ENCODE data around the gene MID1. TPM values are rescaled to one million over a fixed set of nuclear protein-coding genes. Genes with fewer than 3 reads are reported as not detected.

The MID1 gene
- total and polyA plus RNA-seq, 4 donors = 4.3 to 25.8 (median 12.9) TPM

DNA sequence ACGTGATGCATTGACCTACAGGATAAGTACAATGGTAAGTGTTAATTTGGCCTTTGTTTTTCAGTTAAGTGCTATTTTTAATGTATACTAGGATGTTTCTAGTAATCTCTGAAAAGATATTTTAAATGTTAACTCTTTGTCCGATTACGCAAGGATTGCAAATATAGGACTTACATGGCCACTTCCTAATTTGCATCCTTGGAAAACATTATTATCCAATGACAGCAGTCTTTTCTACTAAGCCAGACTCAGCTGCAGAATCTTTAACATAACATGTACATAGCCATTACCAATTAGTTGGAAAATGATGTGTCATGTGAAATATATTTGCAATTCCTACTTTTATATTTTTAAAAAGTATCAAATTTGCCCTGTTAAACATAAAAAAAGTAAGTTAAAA lies 124.7 kb downstream of the MID1 start:
- Histone ChIP-seq H3K27ac (ENCODE audit: low read depth in 1 of 2, low read length in 1 of 2) (no peak overlapping the region), H3K9me3 (ENCODE audit: control insufficient read depth in 4 of 4, insufficient read depth in 3 of 4, low read length in 3 of 4) (no peaks in the 10 kb centered on the region), H3K27me3 (ENCODE audit: control insufficient read depth in 3 of 3, insufficient read depth in 3 of 3, low read length in 2 of 3) (peaks cover 0 to 26% (median 0%) of the 10 kb centered on the region in 3 donors), H3K4me1 (ENCODE audit: control insufficient read depth in 5 of 5, insufficient read depth in 5 of 5, low read length in 5 of 5) (no peaks in the 10 kb centered on the region), H3K9ac (ENCODE audit: insufficient read depth in 1 of 2, low read length in 2 of 2) (no peak overlapping the region), H3K4me3 (no peak overlapping the region), H3K36me3 (ENCODE audit: control insufficient read depth in 4 of 4, insufficient read depth in 4 of 4, low read length in 4 of 4) (peaks cover 0 to 3% (median 0%) of the 10 kb centered on the region in 4 donors)
- DNase-seq (no peak), ATAC-seq (ENCODE audit: insufficient read depth, low FRiP score) (no peak)
- TF ChIP-seq, protein P1, sequence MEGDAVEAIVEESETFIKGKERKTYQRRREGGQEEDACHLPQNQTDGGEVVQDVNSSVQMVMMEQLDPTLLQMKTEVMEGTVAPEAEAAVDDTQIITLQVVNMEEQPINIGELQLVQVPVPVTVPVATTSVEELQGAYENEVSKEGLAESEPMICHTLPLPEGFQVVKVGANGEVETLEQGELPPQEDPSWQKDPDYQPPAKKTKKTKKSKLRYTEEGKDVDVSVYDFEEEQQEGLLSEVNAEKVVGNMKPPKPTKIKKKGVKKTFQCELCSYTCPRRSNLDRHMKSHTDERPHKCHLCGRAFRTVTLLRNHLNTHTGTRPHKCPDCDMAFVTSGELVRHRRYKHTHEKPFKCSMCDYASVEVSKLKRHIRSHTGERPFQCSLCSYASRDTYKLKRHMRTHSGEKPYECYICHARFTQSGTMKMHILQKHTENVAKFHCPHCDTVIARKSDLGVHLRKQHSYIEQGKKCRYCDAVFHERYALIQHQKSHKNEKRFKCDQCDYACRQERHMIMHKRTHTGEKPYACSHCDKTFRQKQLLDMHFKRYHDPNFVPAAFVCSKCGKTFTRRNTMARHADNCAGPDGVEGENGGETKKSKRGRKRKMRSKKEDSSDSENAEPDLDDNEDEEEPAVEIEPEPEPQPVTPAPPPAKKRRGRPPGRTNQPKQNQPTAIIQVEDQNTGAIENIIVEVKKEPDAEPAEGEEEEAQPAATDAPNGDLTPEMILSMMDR (IDR thresholded peaks at IDR 0.05; ENCODE audit: control extremely low read depth, extremely low read depth) = no peak
- WGBS, 2 donors = 88 to 93% methylated on average over 3 of the region's 3 CpGs

DNA sequence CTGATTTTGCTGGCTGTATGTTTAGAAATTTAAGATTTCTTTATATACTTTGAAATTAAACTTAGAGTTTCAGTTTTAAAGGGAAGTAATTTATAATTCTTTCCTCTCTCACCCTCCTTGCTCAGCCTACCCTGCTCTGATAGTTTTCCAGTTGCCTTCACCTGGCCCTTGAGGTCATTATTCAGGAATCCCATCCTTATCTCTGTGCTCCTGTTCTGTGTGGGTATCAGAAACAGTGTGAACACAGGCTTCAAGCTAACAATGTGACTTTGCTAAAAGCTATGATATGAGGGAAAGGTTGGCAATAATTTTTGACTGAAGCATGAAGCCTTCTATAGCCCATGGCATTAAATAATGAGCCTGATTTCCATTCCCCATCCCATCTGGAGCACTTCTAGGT lies 128.1 kb downstream of the MID1 start:
- Histone ChIP-seq H3K27me3 (ENCODE audit: control insufficient read depth in 3 of 3, insufficient read depth in 3 of 3, low read length in 2 of 3) (peaks cover 0 to 28% (median 0%) of the 10 kb centered on the region in 3 donors), H3K4me3 (no peak overlapping the region), H3K9me3 (ENCODE audit: control insufficient read depth in 4 of 4, insufficient read depth in 3 of 4, low read length in 3 of 4) (no peaks in the 10 kb centered on the region), H3K36me3 (ENCODE audit: control insufficient read depth in 4 of 4, insufficient read depth in 4 of 4, low read length in 4 of 4) (peaks cover 0 to 3% (median 0%) of the 10 kb centered on the region in 4 donors), H3K9ac (ENCODE audit: insufficient read depth in 1 of 2, low read length in 2 of 2) (no peak overlapping the region), H3K27ac (ENCODE audit: low read depth in 1 of 2, low read length in 1 of 2) (no peak overlapping the region), H3K4me1 (ENCODE audit: control insufficient read depth in 5 of 5, insufficient read depth in 5 of 5, low read length in 5 of 5) (no peaks in the 10 kb centered on the region)
- ATAC-seq (ENCODE audit: insufficient read depth, low FRiP score) (no peak), DNase-seq (no peak)
- TF ChIP-seq, protein P1 (IDR thresholded peaks at IDR 0.05; ENCODE audit: control extremely low read depth, extremely low read depth) = no peak

DNA sequence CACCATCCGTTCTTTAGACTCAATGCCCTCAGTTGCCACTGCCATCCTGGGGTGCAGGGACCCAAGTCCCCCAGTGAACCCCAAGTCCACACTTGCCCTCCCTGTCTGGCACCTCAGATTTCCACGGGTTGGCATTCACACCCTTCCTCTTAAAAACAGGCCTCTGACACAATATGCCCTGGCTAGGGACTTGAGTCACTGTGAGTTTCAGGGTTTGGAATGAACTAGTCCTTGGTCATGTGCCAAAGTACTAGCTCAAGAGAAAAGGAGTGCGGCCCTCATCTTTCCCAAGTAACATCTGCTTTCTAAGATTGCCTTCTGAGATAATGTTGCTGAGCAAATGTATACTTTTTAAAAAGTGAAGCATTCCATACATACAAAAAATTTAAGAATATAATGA lies 134.0 kb downstream of the MID1 start:
- H3K4me3 ChIP-seq = no peak overlapping the region
- H3K4me1 ChIP-seq (ENCODE audit: control insufficient read depth in 5 of 5, insufficient read depth in 5 of 5, low read length in 5 of 5) = peaks cover 0 to 17% (median 3%) of the 10 kb centered on the region in 5 donors
- no peaks in the 10 kb centered on the region for H3K9me3 ChIP-seq (ENCODE audit: control insufficient read depth in 4 of 4, insufficient read depth in 3 of 4, low read length in 3 of 4)
- DNase-seq = peak in 2 of 3 donors; percentile 32 to 39
- H3K9ac ChIP-seq (ENCODE audit: insufficient read depth in 1 of 2, low read length in 2 of 2) = no peak overlapping the region
- no peak overlapping the region for H3K27ac ChIP-seq (ENCODE audit: low read depth in 1 of 2, low read length in 1 of 2)
- H3K27me3 ChIP-seq (ENCODE audit: control insufficient read depth in 3 of 3, insufficient read depth in 3 of 3, low read length in 2 of 3) = peaks cover 0 to 18% (median 5%) of the 10 kb centered on the region in 3 donors
- WGBS, 2 donors = 70 to 85% methylated on average over 3 of the region's 3 CpGs
- H3K36me3 ChIP-seq (ENCODE audit: control insufficient read depth in 4 of 4, insufficient read depth in 4 of 4, low read length in 4 of 4) = peaks cover 0 to 2% (median 0%) of the 10 kb centered on the region in 4 donors
- ATAC-seq (ENCODE audit: insufficient read depth, low FRiP score) = no peak
- TF ChIP-seq, protein P1 (IDR thresholded peaks at IDR 0.05; ENCODE audit: control extremely low read depth, extremely low read depth) = no peak

DNA sequence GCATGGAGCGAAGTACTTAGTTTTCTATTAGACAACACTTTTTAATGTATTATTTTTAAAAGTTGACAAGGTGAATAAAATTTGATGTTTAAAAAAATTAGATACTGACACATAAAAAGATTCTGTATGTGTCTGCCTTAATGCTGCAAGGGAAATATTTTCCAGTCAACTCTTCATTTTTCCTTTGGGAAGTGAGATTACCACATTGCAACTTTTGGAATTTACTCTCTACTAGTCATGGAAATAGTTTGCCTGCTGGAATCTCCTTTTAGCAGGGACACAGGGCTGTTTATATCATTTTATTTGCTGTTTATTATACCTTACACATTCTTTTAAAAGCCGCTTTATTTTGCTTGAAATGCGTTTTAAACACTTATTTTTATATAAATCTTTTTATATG lies 135.1 kb downstream of the MID1 start:
- DNase-seq = peak in 1 of 3 donors; percentile 16
- Histone ChIP-seq H3K4me1 (ENCODE audit: control insufficient read depth in 5 of 5, insufficient read depth in 5 of 5, low read length in 5 of 5) (peaks cover 0 to 17% (median 3%) of the 10 kb centered on the region in 5 donors), H3K9ac (ENCODE audit: insufficient read depth in 1 of 2, low read length in 2 of 2) (no peak overlapping the region), H3K4me3 (no peak overlapping the region), H3K27me3 (ENCODE audit: control insufficient read depth in 3 of 3, insufficient read depth in 3 of 3, low read length in 2 of 3) (peaks cover 0 to 18% (median 5%) of the 10 kb centered on the region in 3 donors), H3K27ac (ENCODE audit: low read depth in 1 of 2, low read length in 1 of 2) (no peak overlapping the region), H3K36me3 (ENCODE audit: control insufficient read depth in 4 of 4, insufficient read depth in 4 of 4, low read length in 4 of 4) (peaks cover 0 to 2% (median 0%) of the 10 kb centered on the region in 4 donors), H3K9me3 (ENCODE audit: control insufficient read depth in 4 of 4, insufficient read depth in 3 of 4, low read length in 3 of 4) (no peaks in the 10 kb centered on the region)
- TF ChIP-seq, protein P1 (IDR thresholded peaks at IDR 0.05; ENCODE audit: control extremely low read depth, extremely low read depth) = no peak
- 75 to 93% methylated on average over 3 of the region's 3 CpGs for WGBS, 2 donors
- no peak for ATAC-seq (ENCODE audit: insufficient read depth, low FRiP score)
